NCI-H446 treated with DMSO at 0.1 percent for 48 hours (cell line): ENCODE data around the gene MYH6.
"Not testable (repeated sequence)": the region's sequence is repeated elsewhere in the genome, so short reads cannot be mapped to it uniquely, and the experiment has no call there.

Source experiments
- DNase-seq: peaks from one replicate; lab custom pipeline; 2025; lab: John Stamatoyannopoulos, UW

Gene MYH6

DNA sequence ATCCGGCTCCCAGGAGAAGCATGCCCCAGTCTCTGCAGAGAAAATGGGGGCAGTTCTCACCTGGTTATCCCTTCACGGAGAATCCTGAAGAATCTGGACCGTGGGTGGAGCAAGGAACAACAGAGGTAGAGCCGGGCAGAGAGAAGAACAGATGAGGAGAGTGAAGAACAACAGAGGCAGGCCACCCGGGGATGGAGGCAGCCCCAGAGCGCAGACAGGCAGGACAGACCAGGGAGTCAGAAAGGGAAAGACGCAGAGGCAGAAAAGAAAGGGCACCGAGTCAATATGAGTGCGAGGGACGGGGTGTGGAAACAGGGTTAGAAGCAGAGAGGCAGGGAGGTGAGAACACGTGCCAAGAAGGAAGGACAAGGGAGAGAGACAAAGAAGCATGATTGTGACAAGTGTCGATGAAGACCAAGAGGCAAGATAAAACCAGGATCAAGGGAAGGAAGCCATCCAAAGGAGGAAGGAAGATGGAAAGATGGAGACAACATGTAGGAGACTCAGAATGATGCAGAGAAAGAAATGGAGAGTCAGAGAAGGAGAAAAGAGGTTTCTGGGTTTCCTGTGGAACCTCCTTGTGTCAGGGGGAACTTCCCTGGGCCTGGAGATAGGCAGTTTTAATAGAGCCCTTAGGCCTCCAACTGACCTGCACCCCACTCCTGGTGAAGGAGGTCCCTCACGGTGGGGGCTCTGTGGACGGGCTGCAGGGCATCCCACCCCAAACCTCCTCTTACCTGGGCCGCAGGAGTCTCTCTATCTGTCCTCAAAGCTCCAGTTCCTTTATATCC, at the start of gene MYH6:
Gene MYH6 (minus strand): TSS at position 758 of the 791 bp plus-strand sequence. CDS start 1,050 bp downstream, outside the sequence.
- DNase-seq: no peak

DNA sequence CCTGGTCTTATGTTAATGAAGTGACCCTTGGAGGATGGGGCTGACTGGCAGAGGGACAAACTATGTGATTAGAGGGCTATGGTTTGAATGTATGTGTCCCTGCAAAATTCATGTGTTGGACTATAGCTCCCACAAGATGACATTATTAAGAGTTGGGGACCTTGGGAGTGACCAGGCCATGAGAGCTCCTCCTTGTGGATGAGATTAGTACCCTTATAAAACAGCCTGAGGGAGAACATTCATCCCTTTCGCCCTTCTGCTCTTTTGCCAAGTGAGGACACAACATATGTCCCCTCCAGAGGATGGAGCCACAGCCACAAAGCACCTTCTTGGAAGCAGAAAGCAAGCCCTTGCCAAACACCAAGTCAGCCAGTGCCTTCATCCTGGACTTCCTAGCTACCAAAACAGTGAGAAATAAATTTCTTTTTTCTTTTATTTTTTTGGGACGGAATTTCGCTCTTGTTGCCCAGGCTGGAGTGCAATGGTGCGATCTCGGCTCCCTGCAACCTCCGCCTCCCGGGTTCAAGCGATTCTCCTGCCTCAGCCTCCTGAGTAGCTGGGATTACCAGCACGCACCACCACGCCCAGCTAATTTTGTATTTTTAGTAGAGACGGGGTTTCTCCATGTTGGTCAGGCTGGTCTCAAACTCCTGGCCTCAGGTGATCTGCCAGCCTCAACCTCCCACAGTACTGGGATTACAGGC, 49.0 kb upstream of the MYH6 start:
- DNase-seq: not testable (repeated sequence)

GRCh38 chr14:23454445-23454856, 46.4 kb upstream of the MYH6 start:
- no peak for DNase-seq

DNA sequence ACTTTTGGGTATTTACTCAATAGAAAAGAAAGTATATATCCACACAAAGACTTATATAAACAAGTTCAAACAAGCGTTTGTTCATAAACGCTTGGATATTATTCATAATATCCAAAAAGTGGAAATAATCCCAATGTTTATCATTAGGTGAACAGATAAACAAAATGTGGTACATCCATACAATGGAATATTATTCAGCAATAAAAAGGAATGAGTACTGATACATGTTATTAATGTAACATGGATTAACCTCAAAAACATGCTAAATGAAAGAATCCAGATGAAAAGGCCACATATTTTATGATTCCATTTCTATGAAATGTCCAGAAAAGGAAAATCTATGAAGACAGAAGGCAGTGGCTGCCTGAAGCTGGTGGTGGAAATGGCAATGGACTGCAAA, 44.2 kb upstream of the MYH6 start:
- DNase-seq: no peak

- DNase-seq: no peak
These were observed 42.3 kb upstream of the MYH6 start for GRCh38 chr14:23450379-23450778.

DNA sequence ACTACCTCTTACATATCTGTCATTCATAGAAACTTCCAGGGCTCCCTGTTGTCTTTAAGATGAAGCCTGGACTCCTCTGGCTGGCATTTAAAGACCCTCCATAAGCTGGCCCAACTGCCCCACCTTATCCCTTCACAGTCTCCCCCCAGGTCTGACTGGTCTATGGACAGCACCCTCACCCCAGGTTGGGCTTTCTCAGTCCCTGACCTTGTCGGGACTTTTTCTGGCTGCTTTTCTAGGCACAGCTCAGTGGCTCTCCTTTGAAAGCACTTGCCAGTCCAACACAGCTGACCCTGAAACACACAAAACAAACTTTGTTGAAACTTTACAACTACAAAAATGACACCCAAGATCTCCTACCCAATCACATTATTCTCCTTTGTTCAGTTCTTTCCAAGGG, 41.2 kb upstream of the MYH6 start:
- no peak for DNase-seq

- DNase-seq: no peak
These were observed 39.6 kb upstream of the MYH6 start for GRCh38 chr14:23447361-23448350.

GRCh38 chr14:23446291-23446851, 38.3 kb upstream of the MYH6 start:
- DNase-seq: no peak

GRCh38 chr14:23445773-23446172, 37.7 kb upstream of the MYH6 start:
- no peak for DNase-seq

DNA sequence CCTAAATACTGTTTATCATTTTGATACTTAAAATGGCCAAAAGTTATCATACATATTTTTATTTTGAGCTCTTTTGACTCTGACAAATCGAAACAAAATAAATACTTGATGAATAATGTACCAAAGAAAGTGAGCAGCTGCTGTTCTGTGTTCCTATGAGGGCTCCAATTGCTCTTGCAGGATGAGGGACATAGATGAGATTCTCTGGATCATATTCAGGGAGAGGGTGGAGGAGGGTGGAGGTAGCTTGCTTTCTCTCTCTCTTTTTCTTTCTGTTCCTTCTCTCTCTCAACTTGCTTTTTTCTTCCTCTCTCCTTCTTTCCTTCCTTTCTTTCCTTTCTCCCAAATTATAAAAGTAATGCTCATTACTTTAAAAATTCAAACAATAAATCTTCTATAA, 36.2 kb upstream of the MYH6 start:
- DNase-seq: no peak

DNA sequence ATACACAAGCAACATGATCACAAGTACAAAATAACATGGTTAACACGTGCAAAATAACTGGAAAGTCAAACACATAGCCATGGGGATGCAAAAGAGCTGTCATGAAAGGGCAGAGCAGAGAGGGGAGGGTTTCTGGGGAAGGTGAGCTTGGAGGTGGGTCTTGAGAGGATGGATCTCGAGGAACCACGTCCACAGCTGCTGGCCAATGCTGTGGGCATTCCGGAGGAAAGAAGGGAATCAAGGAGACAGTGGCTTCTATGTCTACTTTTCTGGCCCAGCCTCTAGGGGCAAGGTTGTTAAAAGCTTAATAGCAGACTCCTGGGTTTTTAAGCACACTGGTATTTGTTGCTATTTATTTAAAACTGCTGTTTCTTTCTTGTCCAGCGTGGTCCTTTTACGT, 35.8 kb upstream of the MYH6 start:
- no peak for DNase-seq

GRCh38 chr14:23443411-23443812, 35.3 kb upstream of the MYH6 start:
- no peak for DNase-seq

GRCh38 chr14:23442721-23443356, 34.8 kb upstream of the MYH6 start:
- DNase-seq: no peak

DNA sequence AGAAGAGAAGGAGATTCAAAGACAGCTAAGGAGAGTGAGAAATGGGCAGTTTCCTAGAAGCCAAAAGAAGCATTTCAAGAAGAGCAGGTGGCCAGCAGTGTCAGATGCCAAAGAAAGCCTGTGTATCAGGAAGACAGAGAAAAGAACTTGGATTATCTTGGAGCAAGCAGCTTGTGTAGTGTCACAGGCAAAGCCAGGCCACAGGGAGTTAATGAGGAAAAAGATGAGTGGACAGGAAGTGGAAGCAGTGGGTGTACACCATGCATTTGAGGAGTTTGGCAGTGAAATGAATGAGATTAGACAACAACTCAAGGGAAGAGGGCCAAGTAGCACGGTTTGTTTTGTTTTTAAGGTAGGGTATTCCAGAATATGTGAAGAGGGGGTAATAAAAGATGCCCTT, 33.0 kb upstream of the MYH6 start:
- DNase-seq: no peak

DNA sequence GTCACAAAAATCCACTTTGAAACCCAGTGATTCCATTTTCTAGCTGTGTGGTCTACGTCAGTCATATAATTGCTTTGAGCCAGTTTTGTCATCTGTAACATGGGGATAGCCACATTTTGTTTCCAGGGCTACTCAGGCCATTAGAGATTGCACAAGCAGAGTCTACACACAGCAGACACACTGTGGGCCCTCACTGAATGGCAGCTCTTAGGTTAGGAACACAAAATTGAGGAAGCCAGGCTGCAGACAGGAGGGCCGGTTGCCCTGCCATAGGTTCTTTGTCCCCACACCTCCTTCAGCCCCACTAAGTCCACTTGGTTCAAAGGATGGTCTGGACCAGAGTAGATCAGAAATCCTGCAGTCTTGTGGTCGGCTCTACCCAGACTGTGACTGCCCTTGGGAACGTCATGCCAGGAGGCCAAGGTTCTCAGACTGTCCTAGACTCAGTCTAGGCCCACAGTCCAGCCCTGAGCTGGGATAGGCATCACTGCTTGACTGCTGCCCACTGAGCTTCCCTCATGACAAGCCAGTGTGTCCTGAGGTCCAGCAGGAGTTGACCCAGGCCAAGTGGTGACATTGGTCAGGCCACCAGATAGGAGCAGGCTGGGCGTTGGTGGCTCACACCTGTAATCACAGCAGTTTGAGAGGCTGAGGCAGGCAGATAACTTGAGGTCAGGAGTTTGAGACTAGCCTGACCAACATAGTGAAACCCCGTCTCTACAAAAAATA, 31.2 kb upstream of the MYH6 start:
- DNase-seq: no peak

GRCh38 chr14:23438101-23438971, 30.3 kb upstream of the MYH6 start:
- DNase-seq: no peak

GRCh38 chr14:23437133-23438100, 29.3 kb upstream of the MYH6 start:
- DNase-seq: no peak

GRCh38 chr14:23436327-23437132, 28.5 kb upstream of the MYH6 start:
- DNase-seq: no peak
